Activated CD4-positive, alpha-beta T cell treated with anti-CD3 and anti-CD28 coated beads, Interleukin-2, amount 10 ng/mL, durations not matched to agents 24 days and 14 days (primary cell): ENCODE results near the gene RPH3AL. TPM values are rescaled to one million over a fixed set of nuclear protein-coding genes. Genes with fewer than 3 reads are reported as not detected.
"Not testable (repeated sequence)": the region's sequence is repeated elsewhere in the genome, so short reads cannot be mapped to it uniquely, and the experiment has no call there.

Experiments
- DNase-seq: peaks from one replicate; pipeline ENCODE4 v3.0.0; 2022
- H3K27ac Mint-ChIP-seq: one replicate; pipeline ENCODE4 v1.8.0; 2022; ENCODE audit warnings: mild to moderate bottlenecking, mixed read lengths
- H3K27me3 Mint-ChIP-seq: one replicate; pipeline ENCODE4 v1.8.0; 2022; ENCODE audit warnings: mixed read lengths
- H3K36me3 Mint-ChIP-seq: one replicate; pipeline ENCODE4 v1.8.0; 2022; ENCODE audit warnings: low read depth, mild to moderate bottlenecking, mixed read lengths
- H3K4me1 Mint-ChIP-seq: one replicate; pipeline ENCODE4 v1.8.0; 2021; ENCODE audit warnings: mixed read lengths
- H3K4me3 Mint-ChIP-seq: one replicate; pipeline ENCODE4 v1.8.0; 2022; ENCODE audit warnings: mild to moderate bottlenecking, moderate library complexity, mixed read lengths
- H3K9me3 Mint-ChIP-seq: one replicate; pipeline ENCODE4 v1.8.0; 2021; ENCODE audit warnings: mixed read lengths
- intact Hi-C: fragments of 100-400 bp; cut with micrococcal nuclease; formaldehyde crosslinking; loops from one replicate; pipeline ENCODE4 v1.15.1; 2023
- total RNA-seq: library from RNA; stranded (reverse); gene quantifications from 2 replicates; pipeline ENCODE4 v1.2.3, GENCODE V29; 2022

Gene RPH3AL
- total RNA-seq, 1 donor from 2014 or later, result 3.7 TPM

DNA sequence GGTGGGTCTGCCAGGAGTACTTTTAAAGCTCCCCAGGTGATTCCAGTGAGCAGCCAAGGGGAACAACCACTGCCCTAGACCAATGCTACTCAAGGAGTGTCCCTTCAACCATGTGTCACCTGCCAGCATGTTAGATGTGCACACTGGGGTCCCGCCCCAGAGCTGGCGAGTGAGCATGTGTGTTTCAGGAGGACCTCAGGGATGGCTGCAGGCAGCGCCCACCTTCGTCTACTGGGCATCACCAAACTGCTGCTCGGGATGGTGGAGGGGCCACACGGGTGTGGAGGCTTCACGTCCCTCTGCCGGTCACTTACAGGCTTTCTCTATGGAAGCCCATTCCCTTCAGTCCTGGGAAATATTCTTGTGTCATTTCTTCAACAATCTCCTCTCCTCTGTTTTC is 142.2 kb downstream of the RPH3AL start:
- Mint-ChIP-seq H3K27ac (no peak overlapping the region), H3K36me3 (no peaks in the 10 kb centered on the region), H3K4me1 (no peaks in the 10 kb centered on the region), H3K9me3 (no peaks in the 10 kb centered on the region), H3K4me3 (no peak overlapping the region), H3K27me3 (peaks cover 12% of the 10 kb centered on the region)
- intact Hi-C loops, result no loop called here
- no peak for DNase-seq

DNA sequence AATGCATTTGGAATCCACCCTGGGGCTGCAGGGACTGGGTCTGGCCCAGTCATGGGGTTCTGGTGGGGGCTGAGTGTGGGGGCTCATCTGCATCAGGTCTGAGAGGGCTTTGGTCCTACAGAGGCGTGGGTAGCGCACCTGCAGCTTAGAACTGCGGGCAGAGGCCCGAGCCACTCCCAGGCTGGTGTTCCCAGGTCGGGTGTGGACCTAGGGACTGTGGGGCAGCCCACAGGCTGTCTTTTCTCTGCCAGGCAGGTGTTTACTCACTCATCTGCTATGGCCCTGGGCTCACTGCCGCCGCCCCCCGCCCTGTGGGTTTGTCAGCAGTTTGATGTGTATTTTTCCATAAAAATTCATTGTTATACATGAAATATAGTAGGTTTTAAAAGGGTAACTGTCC is 144.2 kb downstream of the RPH3AL start:
- Mint-ChIP-seq H3K36me3 (no peaks in the 10 kb centered on the region), H3K27me3 (peaks cover 12% of the 10 kb centered on the region), H3K4me3 (no peak overlapping the region), H3K27ac (no peak overlapping the region), H3K4me1 (no peaks in the 10 kb centered on the region), H3K9me3 (no peaks in the 10 kb centered on the region)
- DNase-seq, result no peak
- intact Hi-C loops, result no loop called here

DNA sequence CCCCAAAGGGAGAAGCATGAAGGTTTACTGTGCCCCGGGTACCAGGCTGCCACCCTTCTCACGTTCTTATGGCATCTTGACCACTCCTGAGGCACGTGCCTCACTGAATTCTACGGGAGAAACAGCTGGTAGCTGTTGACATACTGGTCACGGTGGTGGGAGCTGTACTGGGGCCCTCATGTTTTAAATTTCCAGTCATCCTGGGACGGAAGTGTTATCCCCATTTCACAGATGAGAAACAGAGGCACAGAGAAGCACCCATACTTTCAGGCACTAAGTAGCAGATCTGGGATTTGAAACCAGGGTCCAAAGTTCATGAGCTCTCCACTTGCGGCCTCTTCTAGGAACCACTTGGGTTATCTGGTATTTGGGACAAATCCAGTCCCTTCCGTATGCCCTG is 144.8 kb downstream of the RPH3AL start:
- no peak overlapping the region for H3K27ac Mint-ChIP-seq
- H3K9me3 Mint-ChIP-seq, result no peaks in the 10 kb centered on the region
- no peaks in the 10 kb centered on the region for H3K4me1 Mint-ChIP-seq
- no peaks in the 10 kb centered on the region for H3K36me3 Mint-ChIP-seq
- DNase-seq, result no peak
- intact Hi-C loops, result no loop called here
- H3K27me3 Mint-ChIP-seq, result peaks cover 12% of the 10 kb centered on the region
- H3K4me3 Mint-ChIP-seq, result no peak overlapping the region

DNA sequence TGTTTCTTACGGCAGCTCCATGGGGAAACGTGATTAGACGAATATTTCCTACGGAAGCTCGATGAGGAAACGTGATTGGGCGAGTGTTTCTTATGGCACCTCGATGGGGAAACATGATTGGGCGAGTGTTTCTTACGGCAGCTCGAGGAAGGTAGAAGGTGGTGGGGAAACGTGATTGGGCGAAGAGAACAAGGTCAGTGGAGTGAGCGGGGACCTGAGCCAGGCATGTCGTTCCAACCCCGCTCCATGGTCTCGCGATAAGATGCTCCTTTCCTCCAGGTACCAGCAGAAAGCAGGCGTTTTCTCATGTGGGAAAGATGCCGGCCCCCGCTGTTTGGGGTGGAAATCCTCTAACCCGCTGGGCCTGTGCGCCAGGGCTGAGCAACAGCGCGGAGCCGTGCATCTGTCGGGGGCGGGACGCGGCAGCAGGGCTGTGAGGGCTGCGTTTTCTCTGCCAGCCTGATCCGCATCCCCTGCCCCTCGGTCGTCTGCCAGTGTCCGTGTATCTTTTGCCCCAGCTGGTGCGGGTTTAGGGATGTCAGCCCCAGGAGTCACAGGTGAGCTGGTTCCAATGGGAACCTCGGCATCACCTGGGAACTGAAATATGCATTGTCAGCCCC is 145.6 kb downstream of the RPH3AL start:
- Mint-ChIP-seq H3K9me3 (no peaks in the 10 kb centered on the region), H3K27ac (no peak overlapping the region), H3K4me3 (no peak overlapping the region)

DNA sequence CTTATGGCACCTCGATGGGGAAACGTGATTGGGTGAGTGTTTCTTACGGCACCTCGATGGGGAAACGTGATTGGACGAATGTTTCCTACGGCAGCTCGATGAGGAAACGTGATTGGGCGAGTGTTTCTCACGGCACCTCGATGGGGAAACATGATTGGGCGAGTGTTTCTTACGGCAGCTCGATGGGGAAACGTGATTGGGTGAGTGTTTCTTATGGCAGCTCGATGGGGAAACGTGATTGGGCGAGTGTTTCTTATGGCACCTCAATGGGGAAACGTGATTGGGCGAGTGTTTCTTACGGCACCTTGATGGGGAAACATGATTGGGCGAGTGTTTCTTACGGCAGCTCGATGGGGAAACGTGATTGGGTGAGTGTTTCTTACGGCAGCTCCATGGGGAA is 146.1 kb downstream of the RPH3AL start:
- H3K27me3 Mint-ChIP-seq, result peaks cover 12% of the 10 kb centered on the region
- H3K9me3 Mint-ChIP-seq, H3K27ac Mint-ChIP-seq, H3K4me1 Mint-ChIP-seq, DNase-seq, intact Hi-C loops, H3K36me3 Mint-ChIP-seq, H3K4me3 Mint-ChIP-seq: not testable (repeated sequence)

More for the DNA sequence above, 145.6 kb downstream of the RPH3AL start:
- peaks cover 12% of the 10 kb centered on the region for H3K27me3 Mint-ChIP-seq
- intact Hi-C loops, result no loop called here
- no peaks in the 10 kb centered on the region for H3K4me1 Mint-ChIP-seq
- no peaks in the 10 kb centered on the region for H3K36me3 Mint-ChIP-seq
- DNase-seq, result no peak

DNA sequence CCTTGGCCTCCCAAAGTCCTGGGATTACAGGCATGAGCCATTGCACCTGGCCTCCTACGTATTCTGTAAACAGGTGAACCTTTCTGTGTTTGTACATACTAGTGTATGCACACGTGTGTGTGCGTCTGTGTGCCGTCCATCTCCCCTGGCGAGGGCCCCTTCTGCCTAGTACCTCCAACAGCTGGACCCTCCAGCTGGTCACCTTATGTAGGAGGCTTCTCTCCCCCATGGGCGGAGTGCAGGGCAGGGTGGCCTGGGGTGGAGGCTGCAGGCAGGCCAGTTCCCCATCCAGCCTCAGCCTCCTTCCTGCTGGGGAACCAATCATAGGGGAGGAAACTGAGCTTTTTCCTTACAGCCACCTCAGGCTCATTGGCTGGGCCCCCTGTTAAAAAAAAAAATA is 146.8 kb downstream of the RPH3AL start:
- peaks cover 12% of the 10 kb centered on the region for H3K27me3 Mint-ChIP-seq
- H3K27ac Mint-ChIP-seq, result no peak overlapping the region
- H3K9me3 Mint-ChIP-seq, result no peaks in the 10 kb centered on the region
- intact Hi-C loops, result no loop called here
- no peaks in the 10 kb centered on the region for H3K4me1 Mint-ChIP-seq
- no peak overlapping the region for H3K4me3 Mint-ChIP-seq
- DNase-seq, result no peak
- H3K36me3 Mint-ChIP-seq, result no peaks in the 10 kb centered on the region

DNA sequence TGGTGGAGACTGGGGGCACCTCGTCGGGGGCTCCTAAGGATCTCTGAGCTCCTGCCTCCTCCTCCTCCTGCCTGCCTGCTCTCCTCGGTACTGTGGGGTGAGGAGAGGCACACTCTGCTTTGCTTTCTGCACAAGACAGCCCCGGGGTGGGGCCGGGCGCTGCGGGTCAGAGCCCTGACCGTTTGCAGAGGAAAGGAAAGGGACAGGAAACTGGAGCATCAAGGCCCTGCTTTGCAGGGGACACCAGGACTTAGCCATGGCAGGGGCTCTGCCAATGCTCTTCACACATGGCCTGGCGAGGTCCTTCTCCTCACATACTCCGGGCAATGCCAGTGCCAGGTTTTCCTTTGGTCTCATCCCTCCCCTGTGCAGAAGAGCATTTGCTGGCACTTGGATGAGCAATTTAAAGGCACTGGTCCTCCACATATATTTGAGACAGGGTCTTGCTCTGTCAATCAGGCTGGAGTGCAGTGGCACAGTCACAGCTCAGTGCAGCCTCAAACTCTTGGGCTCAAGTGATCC is 147.4 kb downstream of the RPH3AL start:
- H3K4me1 Mint-ChIP-seq, result no peaks in the 10 kb centered on the region
- DNase-seq, result no peak
- intact Hi-C loops, result no loop called here
- H3K4me3 Mint-ChIP-seq, result no peak overlapping the region
- H3K9me3 Mint-ChIP-seq, result no peaks in the 10 kb centered on the region
- H3K36me3 Mint-ChIP-seq, result no peaks in the 10 kb centered on the region
- peaks cover 12% of the 10 kb centered on the region for H3K27me3 Mint-ChIP-seq
- H3K27ac Mint-ChIP-seq, result no peak overlapping the region

GRCh38 chr17:204427-205147 is 148.0 kb downstream of the RPH3AL start:
- DNase-seq, result no peak
- no peak overlapping the region for H3K4me3 Mint-ChIP-seq
- no peaks in the 10 kb centered on the region for H3K4me1 Mint-ChIP-seq
- H3K27ac Mint-ChIP-seq, result no peak overlapping the region
- intact Hi-C loops, result no loop called here
- no peaks in the 10 kb centered on the region for H3K36me3 Mint-ChIP-seq
- H3K9me3 Mint-ChIP-seq, result no peaks in the 10 kb centered on the region
- peaks cover 12% of the 10 kb centered on the region for H3K27me3 Mint-ChIP-seq

DNA sequence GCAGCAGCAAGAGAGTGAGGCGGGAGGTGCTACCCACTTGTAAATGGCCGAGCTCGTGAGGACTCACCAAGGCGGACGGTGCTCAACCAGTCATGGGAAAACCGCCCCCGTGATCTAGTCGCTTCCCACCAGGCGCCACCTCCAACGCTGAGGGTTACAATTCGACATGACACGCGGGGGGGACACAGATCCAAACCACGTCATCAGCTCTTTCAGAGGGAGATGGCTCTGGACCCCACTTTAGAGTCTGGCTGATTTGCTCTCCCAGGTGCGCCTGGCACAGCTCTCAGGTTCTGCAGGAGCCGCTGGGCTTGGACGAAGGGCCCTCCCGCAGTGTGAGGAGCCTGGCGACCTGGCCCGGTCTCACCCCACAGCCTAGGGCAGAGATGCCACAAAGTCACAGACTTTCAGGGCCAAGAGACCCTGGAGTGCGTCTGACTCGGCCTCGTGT is 150.1 kb downstream of the RPH3AL start:
- Mint-ChIP-seq H3K9me3 (no peaks in the 10 kb centered on the region), H3K4me1 (no peaks in the 10 kb centered on the region), H3K4me3 (no peak overlapping the region), H3K36me3 (no peaks in the 10 kb centered on the region), H3K27me3 (peaks cover 9% of the 10 kb centered on the region), H3K27ac (no peak overlapping the region)
- DNase-seq, result no peak
- intact Hi-C loops, result no loop called here

GRCh38 chr17:201736-202135 is 150.9 kb downstream of the RPH3AL start:
- H3K9me3 Mint-ChIP-seq, H3K36me3 Mint-ChIP-seq, H3K27me3 Mint-ChIP-seq, H3K27ac Mint-ChIP-seq, intact Hi-C loops, DNase-seq, H3K4me3 Mint-ChIP-seq, H3K4me1 Mint-ChIP-seq: not testable (repeated sequence)

DNA sequence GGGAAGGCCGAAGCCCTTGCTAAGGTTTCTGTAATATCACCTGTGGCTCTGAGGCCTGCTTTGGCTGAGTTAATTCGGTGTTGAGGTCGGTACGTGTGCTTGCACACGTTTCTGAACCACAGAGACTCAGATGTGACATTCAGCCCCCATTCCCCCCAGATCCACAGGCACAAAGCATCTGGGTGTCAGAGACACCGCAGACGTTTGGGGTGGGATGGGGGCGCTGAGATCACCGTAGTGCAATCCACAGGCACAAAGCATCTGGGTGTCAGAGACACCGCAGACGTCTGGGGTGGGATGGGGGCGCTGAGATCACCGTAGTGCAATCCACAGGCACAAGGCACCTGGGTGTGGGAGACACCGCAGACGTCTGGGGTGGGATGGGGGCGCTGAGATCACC is 151.3 kb downstream of the RPH3AL start:
- H3K4me3 Mint-ChIP-seq, intact Hi-C loops: not testable (repeated sequence)

GRCh38 chr17:200586-200985 is 152.0 kb downstream of the RPH3AL start:
- intact Hi-C loops, result no loop called here
- Mint-ChIP-seq H3K27ac (no peak overlapping the region), H3K4me1 (no peaks in the 10 kb centered on the region), H3K9me3 (no peaks in the 10 kb centered on the region), H3K4me3 (no peak overlapping the region), H3K27me3 (peaks cover 6% of the 10 kb centered on the region), H3K36me3 (no peaks in the 10 kb centered on the region)
- DNase-seq, result no peak

More for the DNA sequence above, 151.3 kb downstream of the RPH3AL start:
- not testable (repeated sequence) for H3K27ac Mint-ChIP-seq, H3K4me1 Mint-ChIP-seq, DNase-seq, H3K9me3 Mint-ChIP-seq, H3K36me3 Mint-ChIP-seq, H3K27me3 Mint-ChIP-seq

GRCh38 chr17:199806-200545 is 152.6 kb downstream of the RPH3AL start:
- peaks cover 6% of the 10 kb centered on the region for H3K27me3 Mint-ChIP-seq
- no peak overlapping the region for H3K27ac Mint-ChIP-seq
- no peak for DNase-seq
- intact Hi-C loops, result no loop called here
- no peaks in the 10 kb centered on the region for H3K36me3 Mint-ChIP-seq
- no peaks in the 10 kb centered on the region for H3K9me3 Mint-ChIP-seq
- no peaks in the 10 kb centered on the region for H3K4me1 Mint-ChIP-seq
- H3K4me3 Mint-ChIP-seq, result no peak overlapping the region

DNA sequence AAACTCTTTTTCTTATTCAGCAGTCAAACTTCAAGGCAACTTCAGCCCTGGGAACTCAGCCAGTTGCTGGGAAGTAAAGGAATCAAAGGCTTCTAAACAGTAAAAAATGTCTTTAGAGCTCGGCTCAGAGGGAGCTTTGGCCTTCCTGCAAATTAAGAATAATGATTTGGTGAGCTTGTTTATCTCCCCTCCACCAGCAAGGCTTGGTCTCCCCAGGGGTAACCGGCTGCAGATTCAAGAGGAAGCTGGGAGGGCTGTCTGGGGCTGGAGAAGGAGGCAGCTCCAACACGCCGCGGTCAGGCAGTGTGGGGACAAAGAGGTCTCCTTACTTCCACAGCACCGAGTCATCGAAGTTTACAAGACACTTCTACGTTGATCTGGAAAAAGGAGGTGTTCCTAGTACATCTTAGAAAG is 153.4 kb downstream of the RPH3AL start:
- Mint-ChIP-seq H3K27me3 (peaks cover 6% of the 10 kb centered on the region), H3K36me3 (no peaks in the 10 kb centered on the region), H3K9me3 (no peaks in the 10 kb centered on the region), H3K4me3 (no peak overlapping the region), H3K27ac (no peak overlapping the region), H3K4me1 (no peaks in the 10 kb centered on the region)
- intact Hi-C loops, result no loop called here
- DNase-seq, result no peak
